Bronchial epithelial cell (primary cell): ENCODE data around the gene EDAR. TPM values are rescaled to one million over a fixed set of nuclear protein-coding genes. Genes with fewer than 3 reads are reported as not detected.

Experiments used
- DNase-seq: peaks from one replicate; pipeline ENCODE4 v3.0.0-alpha.2; 2010; ENCODE audit warnings: low read depth
- FAIRE-seq: peaks from 2 replicates; lab custom pipeline; 2011; peaks lifted over from hg19 to GRCh38; lab: Jason Lieb, UNC
- H3K27me3 ChIP-seq: 2 replicates; pipeline ENCODE4 v1.5.1; 2011; ENCODE audit warnings: low read length; ENCODE audit not compliant: control insufficient read depth, insufficient read depth
- H3K36me3 ChIP-seq: 2 replicates; pipeline ENCODE4 v1.5.1; 2011; ENCODE audit warnings: low read length; ENCODE audit not compliant: control insufficient read depth, insufficient read depth
- H3K4me3 ChIP-seq: 2 replicates; pipeline ENCODE4 v1.5.1; 2011; ENCODE audit warnings: mild to moderate bottlenecking, low read depth, low read length, control low read depth
- total RNA-seq: library from RNA; depleted of rRNA; stranded (reverse); fragments of >200 nt; gene quantifications from 2 replicates; pipeline ENCODE4 v1.2.1, GENCODE V29; 2014
- TF ChIP-seq, protein P1 (sequence below): IDR thresholded peaks from 2 replicates; pipeline ENCODE4 v1.5.1; 2011; ENCODE audit warnings: mild to moderate bottlenecking, moderate library complexity, low read length, control low read depth, inconsistent platforms; ENCODE audit not compliant: insufficient read depth, severe bottlenecking

EDAR gene
- total RNA-seq, 1 donor from 2014 or later: under 0.01 TPM

DNA sequence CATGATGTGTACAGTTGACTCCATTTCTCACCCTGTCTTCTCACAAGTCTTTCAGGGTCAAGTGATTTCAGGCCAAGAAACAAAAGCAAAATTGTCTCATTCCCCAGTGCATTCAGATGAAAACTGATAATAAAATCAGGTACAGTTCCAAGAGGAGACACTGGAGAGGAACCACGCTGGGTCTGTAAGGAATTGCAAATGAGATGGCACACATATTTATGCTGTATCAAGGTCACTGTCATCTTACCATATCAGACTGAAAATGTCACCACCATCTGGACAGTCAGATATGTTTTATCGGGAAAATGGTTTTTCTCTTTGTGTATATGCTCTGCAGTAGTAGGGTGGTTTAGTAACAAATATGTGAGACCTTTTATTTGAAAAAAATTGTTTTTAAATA is 110.7 kb downstream of the EDAR start:
- FAIRE-seq: no peak
- H3K36me3 ChIP-seq: no peaks in the 10 kb centered on the region
- no peak for DNase-seq
- no peaks in the 10 kb centered on the region for H3K27me3 ChIP-seq
- H3K4me3 ChIP-seq: no peak overlapping the region
- TF ChIP-seq, protein P1, sequence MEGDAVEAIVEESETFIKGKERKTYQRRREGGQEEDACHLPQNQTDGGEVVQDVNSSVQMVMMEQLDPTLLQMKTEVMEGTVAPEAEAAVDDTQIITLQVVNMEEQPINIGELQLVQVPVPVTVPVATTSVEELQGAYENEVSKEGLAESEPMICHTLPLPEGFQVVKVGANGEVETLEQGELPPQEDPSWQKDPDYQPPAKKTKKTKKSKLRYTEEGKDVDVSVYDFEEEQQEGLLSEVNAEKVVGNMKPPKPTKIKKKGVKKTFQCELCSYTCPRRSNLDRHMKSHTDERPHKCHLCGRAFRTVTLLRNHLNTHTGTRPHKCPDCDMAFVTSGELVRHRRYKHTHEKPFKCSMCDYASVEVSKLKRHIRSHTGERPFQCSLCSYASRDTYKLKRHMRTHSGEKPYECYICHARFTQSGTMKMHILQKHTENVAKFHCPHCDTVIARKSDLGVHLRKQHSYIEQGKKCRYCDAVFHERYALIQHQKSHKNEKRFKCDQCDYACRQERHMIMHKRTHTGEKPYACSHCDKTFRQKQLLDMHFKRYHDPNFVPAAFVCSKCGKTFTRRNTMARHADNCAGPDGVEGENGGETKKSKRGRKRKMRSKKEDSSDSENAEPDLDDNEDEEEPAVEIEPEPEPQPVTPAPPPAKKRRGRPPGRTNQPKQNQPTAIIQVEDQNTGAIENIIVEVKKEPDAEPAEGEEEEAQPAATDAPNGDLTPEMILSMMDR: no peak

DNA sequence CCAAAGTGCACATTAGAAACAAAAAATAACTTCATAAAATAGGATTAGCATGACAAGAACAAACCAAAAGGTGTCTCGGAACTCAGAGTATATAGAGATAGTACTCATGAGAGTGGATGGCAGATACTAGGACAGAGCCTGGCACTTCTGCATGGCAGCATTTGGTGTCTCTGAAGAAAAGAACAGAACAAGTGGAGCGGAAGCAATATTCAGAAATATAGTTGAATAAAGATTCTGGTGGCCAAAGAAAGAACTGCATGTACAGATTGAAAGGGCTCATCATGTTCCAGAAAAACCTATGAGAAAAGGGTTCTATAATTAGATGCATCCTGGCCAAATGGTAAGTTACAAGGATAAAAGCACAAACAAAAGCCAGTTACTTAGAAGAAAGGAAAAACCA is 111.5 kb downstream of the EDAR start:
- TF ChIP-seq, protein P1: no peak
- no peak for FAIRE-seq
- Histone ChIP-seq H3K4me3 (no peak overlapping the region), H3K36me3 (no peaks in the 10 kb centered on the region), H3K27me3 (no peaks in the 10 kb centered on the region)
- no peak for DNase-seq

DNA sequence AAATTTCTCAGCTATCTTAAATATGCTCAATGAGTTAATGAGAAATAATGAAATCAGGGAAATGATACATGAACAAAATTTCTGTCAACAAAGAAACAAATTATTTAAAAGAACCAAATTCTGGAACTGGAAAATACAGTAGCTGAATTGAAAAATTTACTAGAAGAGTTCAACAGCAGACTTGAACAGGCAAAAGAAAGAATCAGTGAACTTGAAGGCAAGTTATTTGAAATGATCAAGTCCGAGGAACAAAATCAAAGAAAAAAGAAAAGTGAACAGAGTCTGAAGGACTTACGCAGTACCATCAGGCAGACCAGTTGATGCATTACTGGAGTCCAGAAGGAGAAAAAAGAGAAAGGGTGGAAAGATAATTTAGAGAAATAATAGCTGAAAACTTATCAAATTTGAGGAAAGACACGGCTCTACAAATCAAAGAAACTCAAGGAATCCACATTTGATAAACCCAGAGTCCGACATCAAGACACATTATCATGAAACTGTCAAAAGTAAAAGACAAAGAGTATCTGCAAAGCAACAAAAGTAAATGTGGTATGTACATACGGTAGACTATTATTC is 118.9 kb downstream of the EDAR start:
- DNase-seq: no peak
- H3K36me3 ChIP-seq: no peaks in the 10 kb centered on the region
- no peak overlapping the region for H3K4me3 ChIP-seq
- TF ChIP-seq, protein P1: no peak
- H3K27me3 ChIP-seq: no peaks in the 10 kb centered on the region
- no peak for FAIRE-seq

DNA sequence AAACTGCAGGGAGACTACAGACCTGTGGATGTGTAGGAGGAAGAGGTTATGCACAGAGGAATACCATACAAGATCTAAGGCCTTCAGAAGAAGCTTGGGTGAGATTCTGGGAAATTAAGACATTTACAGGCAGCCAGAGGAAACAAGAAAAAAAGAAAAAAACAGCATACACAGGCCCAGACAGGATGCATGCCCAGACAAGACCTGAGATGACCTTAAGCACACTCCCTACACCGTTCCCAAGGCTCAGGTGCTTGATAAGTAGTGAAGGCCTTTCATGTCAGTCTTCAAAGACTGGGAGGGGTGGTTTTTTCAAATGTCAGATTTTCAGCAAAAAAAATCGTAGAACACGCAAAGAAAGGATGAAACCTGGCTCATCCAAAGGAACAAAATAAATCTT is 119.5 kb downstream of the EDAR start:
- Histone ChIP-seq H3K27me3 (no peaks in the 10 kb centered on the region), H3K36me3 (no peaks in the 10 kb centered on the region), H3K4me3 (no peak overlapping the region)
- TF ChIP-seq, protein P1: no peak
- peak; percentile 83 for DNase-seq
- no peak for FAIRE-seq

DNA sequence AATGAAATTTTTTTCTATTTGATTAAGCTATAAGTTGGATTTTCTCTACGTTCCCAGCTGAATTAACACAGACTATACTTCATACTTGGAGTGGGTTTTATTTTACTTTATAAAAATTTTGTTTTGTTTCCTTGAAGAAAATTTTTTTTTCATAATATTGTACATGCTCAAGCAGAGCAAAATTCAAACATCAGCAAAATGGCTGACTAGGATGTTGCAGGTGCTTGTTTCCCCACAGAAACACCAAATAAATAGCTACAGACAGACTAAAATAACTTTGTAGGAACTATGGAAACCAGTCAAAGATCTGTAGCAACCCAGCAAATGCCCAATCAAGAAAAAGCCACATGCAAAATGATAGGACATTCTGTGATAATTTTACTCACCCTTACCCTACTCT is 120.1 kb downstream of the EDAR start:
- DNase-seq (no peak), FAIRE-seq (no peak)
- no peaks in the 10 kb centered on the region for H3K36me3 ChIP-seq
- H3K4me3 ChIP-seq: no peak overlapping the region
- H3K27me3 ChIP-seq: no peaks in the 10 kb centered on the region
- TF ChIP-seq, protein P1: no peak

DNA sequence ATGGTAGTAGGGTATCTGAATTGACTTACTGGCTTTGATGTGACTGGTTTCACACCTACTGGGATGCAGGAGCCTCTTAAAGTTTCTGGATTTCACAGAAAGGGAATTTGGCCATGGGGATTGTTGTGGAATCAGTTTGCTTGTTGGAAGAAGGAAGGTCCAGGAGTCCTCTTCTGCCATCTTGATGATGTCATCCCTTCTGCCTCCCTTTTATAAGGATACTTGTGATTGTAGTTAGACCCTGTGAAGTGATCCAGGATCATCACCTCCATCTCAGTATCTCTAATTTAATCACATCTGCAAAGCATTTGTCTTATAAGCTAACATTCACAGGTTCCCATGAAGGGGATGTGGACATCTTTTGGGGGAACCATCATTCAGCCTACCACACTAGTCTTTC is 123.0 kb downstream of the EDAR start:
- no peaks in the 10 kb centered on the region for H3K36me3 ChIP-seq
- H3K27me3 ChIP-seq: no peaks in the 10 kb centered on the region
- DNase-seq (no peak), FAIRE-seq (peak; percentile 47)
- H3K4me3 ChIP-seq: no peak overlapping the region
- TF ChIP-seq, protein P1: no peak
